ENCODE results near the gene TTC28. TPM values are rescaled to one million over a fixed set of nuclear protein-coding genes. Genes with fewer than 3 reads are reported as not detected.

The TTC28 gene
- polyA plus RNA-seq, 1 donor from 2014 or later: 14.8 TPM

GRCh38 chr22:28283068-28283654, 396.5 kb downstream of the TTC28 start:
- Histone ChIP-seq H3K36me3 (ENCODE audit: insufficient read depth, low read length) (no peaks in the 10 kb centered on the region), H3K9me3 (ENCODE audit: low read length) (no peaks in the 10 kb centered on the region), H3K27me3 (ENCODE audit: insufficient read depth, low read depth, low read length) (no peaks in the 10 kb centered on the region), H3F3A (ENCODE audit: insufficient read depth, low read length, poor library complexity, severe bottlenecking) (no peaks in the 10 kb centered on the region), H4K20me1 (ENCODE audit: insufficient read depth) (no peaks in the 10 kb centered on the region), H3K4me2 (ENCODE audit: low read length) (no peak overlapping the region), H3K9ac (ENCODE audit: low read length) (no peak overlapping the region), H3K27ac (ENCODE audit: low read length) (no peak overlapping the region), H3K4me3 (ENCODE audit: low read length) (no peak overlapping the region), H3K9me2 (ENCODE audit: insufficient read depth, low read length) (no peaks in the 10 kb centered on the region), H2AFZ (ENCODE audit: low read depth, low read length) (no peak overlapping the region), H3K79me2 (replicated peaks; ENCODE audit: insufficient read depth, low read length) (peaks cover 3% of the 10 kb centered on the region)
- TF ChIP-seq EZH2 (IDR thresholded peaks at IDR 0.05; ENCODE audit: borderline replicate concordance, insufficient read depth, low read length, poor library complexity, severe bottlenecking) (no peak), EP300 (conservative IDR thresholded peaks at IDR 0.05; ENCODE audit: poor library complexity, severe bottlenecking) (no peak), SMC3 (conservative IDR thresholded peaks at IDR 0.05; ENCODE audit: poor library complexity) (no peak), RAD21 (conservative IDR thresholded peaks at IDR 0.05) (no peak), TAF1 (IDR thresholded peaks at IDR 0.05; ENCODE audit: low read depth) (no peak), MXI1 (conservative IDR thresholded peaks at IDR 0.05; ENCODE audit: poor library complexity, severe bottlenecking) (no peak), POLR2AphosphoS5 (IDR thresholded peaks at IDR 0.05) (no peak)
- TF ChIP-seq, protein P1, sequence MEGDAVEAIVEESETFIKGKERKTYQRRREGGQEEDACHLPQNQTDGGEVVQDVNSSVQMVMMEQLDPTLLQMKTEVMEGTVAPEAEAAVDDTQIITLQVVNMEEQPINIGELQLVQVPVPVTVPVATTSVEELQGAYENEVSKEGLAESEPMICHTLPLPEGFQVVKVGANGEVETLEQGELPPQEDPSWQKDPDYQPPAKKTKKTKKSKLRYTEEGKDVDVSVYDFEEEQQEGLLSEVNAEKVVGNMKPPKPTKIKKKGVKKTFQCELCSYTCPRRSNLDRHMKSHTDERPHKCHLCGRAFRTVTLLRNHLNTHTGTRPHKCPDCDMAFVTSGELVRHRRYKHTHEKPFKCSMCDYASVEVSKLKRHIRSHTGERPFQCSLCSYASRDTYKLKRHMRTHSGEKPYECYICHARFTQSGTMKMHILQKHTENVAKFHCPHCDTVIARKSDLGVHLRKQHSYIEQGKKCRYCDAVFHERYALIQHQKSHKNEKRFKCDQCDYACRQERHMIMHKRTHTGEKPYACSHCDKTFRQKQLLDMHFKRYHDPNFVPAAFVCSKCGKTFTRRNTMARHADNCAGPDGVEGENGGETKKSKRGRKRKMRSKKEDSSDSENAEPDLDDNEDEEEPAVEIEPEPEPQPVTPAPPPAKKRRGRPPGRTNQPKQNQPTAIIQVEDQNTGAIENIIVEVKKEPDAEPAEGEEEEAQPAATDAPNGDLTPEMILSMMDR (IDR thresholded peaks at IDR 0.05; ENCODE audit: poor library complexity, severe bottlenecking): no peak
- TF ChIP-seq, protein P2, sequence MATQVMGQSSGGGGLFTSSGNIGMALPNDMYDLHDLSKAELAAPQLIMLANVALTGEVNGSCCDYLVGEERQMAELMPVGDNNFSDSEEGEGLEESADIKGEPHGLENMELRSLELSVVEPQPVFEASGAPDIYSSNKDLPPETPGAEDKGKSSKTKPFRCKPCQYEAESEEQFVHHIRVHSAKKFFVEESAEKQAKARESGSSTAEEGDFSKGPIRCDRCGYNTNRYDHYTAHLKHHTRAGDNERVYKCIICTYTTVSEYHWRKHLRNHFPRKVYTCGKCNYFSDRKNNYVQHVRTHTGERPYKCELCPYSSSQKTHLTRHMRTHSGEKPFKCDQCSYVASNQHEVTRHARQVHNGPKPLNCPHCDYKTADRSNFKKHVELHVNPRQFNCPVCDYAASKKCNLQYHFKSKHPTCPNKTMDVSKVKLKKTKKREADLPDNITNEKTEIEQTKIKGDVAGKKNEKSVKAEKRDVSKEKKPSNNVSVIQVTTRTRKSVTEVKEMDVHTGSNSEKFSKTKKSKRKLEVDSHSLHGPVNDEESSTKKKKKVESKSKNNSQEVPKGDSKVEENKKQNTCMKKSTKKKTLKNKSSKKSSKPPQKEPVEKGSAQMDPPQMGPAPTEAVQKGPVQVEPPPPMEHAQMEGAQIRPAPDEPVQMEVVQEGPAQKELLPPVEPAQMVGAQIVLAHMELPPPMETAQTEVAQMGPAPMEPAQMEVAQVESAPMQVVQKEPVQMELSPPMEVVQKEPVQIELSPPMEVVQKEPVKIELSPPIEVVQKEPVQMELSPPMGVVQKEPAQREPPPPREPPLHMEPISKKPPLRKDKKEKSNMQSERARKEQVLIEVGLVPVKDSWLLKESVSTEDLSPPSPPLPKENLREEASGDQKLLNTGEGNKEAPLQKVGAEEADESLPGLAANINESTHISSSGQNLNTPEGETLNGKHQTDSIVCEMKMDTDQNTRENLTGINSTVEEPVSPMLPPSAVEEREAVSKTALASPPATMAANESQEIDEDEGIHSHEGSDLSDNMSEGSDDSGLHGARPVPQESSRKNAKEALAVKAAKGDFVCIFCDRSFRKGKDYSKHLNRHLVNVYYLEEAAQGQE (IDR thresholded peaks at IDR 0.05; ENCODE audit: borderline replicate concordance): no peak

DNA sequence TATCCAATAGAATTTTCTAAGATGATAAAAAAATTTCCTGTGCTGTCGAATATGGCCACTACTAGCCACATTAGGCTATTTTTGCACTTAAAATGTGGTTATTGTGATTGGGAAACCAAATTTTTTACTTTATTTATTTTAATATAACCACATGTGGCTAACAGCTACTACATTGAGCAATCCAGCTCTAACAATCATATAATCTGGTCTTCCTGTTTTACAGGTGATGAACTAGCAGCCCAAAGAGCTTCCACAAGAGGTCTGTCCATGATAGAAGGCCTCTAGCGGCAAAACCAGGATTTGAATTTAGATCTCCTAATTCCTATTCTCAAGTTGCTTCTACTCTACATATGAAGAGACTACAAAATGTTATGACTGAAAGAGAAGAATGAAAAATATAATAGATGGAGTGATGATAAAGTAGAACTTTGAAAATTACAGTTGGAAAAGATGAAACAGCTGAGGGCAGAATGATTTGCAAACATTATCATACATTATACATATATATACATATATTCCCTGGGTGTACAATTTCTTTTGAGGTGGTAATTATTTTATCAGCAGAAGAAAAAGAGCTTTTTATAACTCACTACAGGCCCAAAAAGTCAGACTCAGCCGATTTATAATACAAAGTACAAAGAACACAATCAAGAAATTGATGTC, 397.1 kb downstream of the TTC28 start:
- no peak overlapping the region for H3K27ac ChIP-seq (ENCODE audit: low read length)

More for the DNA sequence above, 397.1 kb downstream of the TTC28 start:
- H3K4me3 ChIP-seq (ENCODE audit: low read length): no peak overlapping the region
- no peaks in the 10 kb centered on the region for H3K27me3 ChIP-seq (ENCODE audit: insufficient read depth, low read depth, low read length)
- no peak overlapping the region for H3K4me2 ChIP-seq (ENCODE audit: low read length)
- TF ChIP-seq TAF1 (IDR thresholded peaks at IDR 0.05; ENCODE audit: low read depth): no peak
- TF ChIP-seq POLR2AphosphoS5 (IDR thresholded peaks at IDR 0.05): no peak
- no peak for TF ChIP-seq EP300 (conservative IDR thresholded peaks at IDR 0.05; ENCODE audit: poor library complexity, severe bottlenecking)
- TF ChIP-seq RAD21 (conservative IDR thresholded peaks at IDR 0.05): no peak
- TF ChIP-seq MXI1 (conservative IDR thresholded peaks at IDR 0.05; ENCODE audit: poor library complexity, severe bottlenecking): no peak
- TF ChIP-seq EZH2 (IDR thresholded peaks at IDR 0.05; ENCODE audit: borderline replicate concordance, insufficient read depth, low read length, poor library complexity, severe bottlenecking): no peak
- no peak for TF ChIP-seq SMC3 (conservative IDR thresholded peaks at IDR 0.05; ENCODE audit: poor library complexity)
- TF ChIP-seq, protein P1 (IDR thresholded peaks at IDR 0.05; ENCODE audit: poor library complexity, severe bottlenecking): no peak
- TF ChIP-seq, protein P2 (IDR thresholded peaks at IDR 0.05; ENCODE audit: borderline replicate concordance): no peak
- no peaks in the 10 kb centered on the region for H3K9me3 ChIP-seq (ENCODE audit: low read length)
- H4K20me1 ChIP-seq (ENCODE audit: insufficient read depth): no peaks in the 10 kb centered on the region
- no peaks in the 10 kb centered on the region for H3F3A ChIP-seq (ENCODE audit: insufficient read depth, low read length, poor library complexity, severe bottlenecking)
- H3K9ac ChIP-seq (ENCODE audit: low read length): no peak overlapping the region
- H2AFZ ChIP-seq (ENCODE audit: low read depth, low read length): no peak overlapping the region
- no peaks in the 10 kb centered on the region for H3K36me3 ChIP-seq (ENCODE audit: insufficient read depth, low read length)
- H3K9me2 ChIP-seq (ENCODE audit: insufficient read depth, low read length): no peaks in the 10 kb centered on the region
- peaks cover 3% of the 10 kb centered on the region for H3K79me2 ChIP-seq (replicated peaks; ENCODE audit: insufficient read depth, low read length)

Data from neural cell (in vitro differentiated cells).